RWPE1 (cell line): ENCODE measurements around the gene DCAF17.
A peak's percentile ranks its signal among the peaks of the same experiment; 100 is the strongest.

Experiments
- CTCF ChIA-PET: fragments of 350-600 bp; sonication (Branson Sonifier 250); formaldehyde crosslinking; extraction: SDS; loops from one replicate; lab custom pipeline; 2021; lab: Yijun Ruan, JAX
- POLR2A ChIA-PET: fragments of 400-600 bp; formaldehyde crosslinking; extraction: SDS; loops from one replicate; lab custom pipeline; 2020; ENCODE audit warnings: antibody characterized with exemption; ENCODE audit not compliant: low non-redundant PET; lab: Yijun Ruan, JAX
- DNase-seq: peaks from one replicate; pipeline ENCODE4 v3.0.0; 2012; ENCODE audit warnings: low spot score
- H3K27ac ChIP-seq: fragments of 450-650 bp; 2 replicates; pipeline ENCODE4 v1.5.1; 2017
- TF ChIP-seq, protein P1 (sequence below): fragments of 450-650 bp; conservative IDR thresholded peaks from 2 replicates; pipeline ENCODE4 v1.5.1; 2017; ENCODE audit warnings: low read depth, mild to moderate bottlenecking

DCAF17 gene

DNA sequence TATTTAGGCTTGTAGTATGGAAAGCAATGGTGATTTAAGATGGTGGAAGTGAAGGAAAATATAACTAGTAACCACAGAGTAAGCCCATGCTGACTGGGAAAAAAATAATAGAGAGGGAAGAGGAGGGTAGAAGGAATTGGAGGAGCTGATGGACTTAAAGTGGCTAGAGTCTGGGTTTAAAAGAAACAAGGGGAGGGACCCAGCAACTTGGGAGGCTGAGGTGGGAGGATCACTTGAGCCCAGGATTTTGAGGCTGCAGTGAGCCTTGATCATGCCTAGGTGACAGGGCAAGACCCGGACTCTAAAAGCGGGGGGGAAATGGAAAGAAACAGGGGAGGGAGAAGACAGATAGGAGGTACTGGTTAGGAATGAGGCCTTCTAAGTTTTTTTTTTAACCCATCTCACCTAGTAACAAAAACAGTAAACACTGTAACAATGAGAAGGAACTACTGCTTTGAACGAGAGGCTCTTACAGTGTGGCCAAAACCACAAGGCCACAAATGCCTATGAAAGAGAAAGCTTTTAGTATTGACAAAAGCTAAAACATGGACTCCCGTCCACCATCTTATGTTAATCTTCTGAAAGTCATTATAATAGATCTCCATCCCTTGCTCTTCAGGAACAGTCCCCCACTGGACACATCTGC, 26.9 kb upstream of the DCAF17 start:
- ChIA-PET POLR2A (no interaction called here), CTCF (no interaction called here)
- H3K27ac ChIP-seq = no peak overlapping the region
- TF ChIP-seq, protein P1, sequence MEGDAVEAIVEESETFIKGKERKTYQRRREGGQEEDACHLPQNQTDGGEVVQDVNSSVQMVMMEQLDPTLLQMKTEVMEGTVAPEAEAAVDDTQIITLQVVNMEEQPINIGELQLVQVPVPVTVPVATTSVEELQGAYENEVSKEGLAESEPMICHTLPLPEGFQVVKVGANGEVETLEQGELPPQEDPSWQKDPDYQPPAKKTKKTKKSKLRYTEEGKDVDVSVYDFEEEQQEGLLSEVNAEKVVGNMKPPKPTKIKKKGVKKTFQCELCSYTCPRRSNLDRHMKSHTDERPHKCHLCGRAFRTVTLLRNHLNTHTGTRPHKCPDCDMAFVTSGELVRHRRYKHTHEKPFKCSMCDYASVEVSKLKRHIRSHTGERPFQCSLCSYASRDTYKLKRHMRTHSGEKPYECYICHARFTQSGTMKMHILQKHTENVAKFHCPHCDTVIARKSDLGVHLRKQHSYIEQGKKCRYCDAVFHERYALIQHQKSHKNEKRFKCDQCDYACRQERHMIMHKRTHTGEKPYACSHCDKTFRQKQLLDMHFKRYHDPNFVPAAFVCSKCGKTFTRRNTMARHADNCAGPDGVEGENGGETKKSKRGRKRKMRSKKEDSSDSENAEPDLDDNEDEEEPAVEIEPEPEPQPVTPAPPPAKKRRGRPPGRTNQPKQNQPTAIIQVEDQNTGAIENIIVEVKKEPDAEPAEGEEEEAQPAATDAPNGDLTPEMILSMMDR = no peak
- DNase-seq = no peak

GRCh38 chr2:171407676-171408044, 26.4 kb upstream of the DCAF17 start:
- TF ChIP-seq, protein P1 = no peak
- DNase-seq = no peak
- no peak overlapping the region for H3K27ac ChIP-seq
- ChIA-PET POLR2A (no interaction called here), CTCF (no interaction called here)

- POLR2A ChIA-PET = no interaction called here
- peak; percentile 30 for DNase-seq
- H3K27ac ChIP-seq = peak overlapping the region; percentile 92
- TF ChIP-seq, protein P1 = no peak
- CTCF ChIA-PET = interaction anchor here (0.6 kb wide), 2 partner anchors 13 to 1841 kb away, joined by 3 to 5 read pairs; no protein-coding TSS in a partner anchor
Observed at GRCh38 chr2:171409436-171409971, 24.5 kb upstream of the DCAF17 start.

- DNase-seq = peak; percentile 47
- ChIA-PET POLR2A (no interaction called here), CTCF (interaction anchor here (0.6 kb wide), 1 partner anchor 1841 kb away, joined by 5 read pairs; no protein-coding TSS in a partner anchor)
- TF ChIP-seq, protein P1 = no peak
- peak overlapping the region; percentile 92 for H3K27ac ChIP-seq
Observed at GRCh38 chr2:171410101-171410500, 23.9 kb upstream of the DCAF17 start.

DNA sequence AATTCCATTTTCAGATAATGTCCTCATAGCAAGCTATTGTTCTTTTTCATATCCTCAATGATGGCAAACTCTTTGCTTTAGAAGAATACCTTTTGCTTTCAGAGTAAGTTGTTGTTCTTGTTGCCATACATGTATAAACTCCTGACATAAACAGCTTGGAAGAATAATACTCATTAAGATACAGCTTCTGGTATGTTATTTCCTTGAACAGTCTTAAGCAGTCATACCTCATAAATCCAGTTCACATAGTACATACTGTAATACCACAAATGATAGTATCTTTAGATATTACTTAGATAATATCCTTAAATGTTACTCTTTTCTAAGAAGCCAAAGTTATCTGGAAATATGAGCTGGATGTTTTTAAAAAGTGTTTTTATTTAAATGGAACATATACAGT, 23.4 kb upstream of the DCAF17 start:
- no peak overlapping the region for H3K27ac ChIP-seq
- ChIA-PET CTCF (interaction anchor here (0.7 kb wide), 1 partner anchor 195 kb away, joined by 5 read pairs; no protein-coding TSS in a partner anchor), POLR2A (no interaction called here)
- DNase-seq = no peak
- TF ChIP-seq, protein P1 = no peak

DNA sequence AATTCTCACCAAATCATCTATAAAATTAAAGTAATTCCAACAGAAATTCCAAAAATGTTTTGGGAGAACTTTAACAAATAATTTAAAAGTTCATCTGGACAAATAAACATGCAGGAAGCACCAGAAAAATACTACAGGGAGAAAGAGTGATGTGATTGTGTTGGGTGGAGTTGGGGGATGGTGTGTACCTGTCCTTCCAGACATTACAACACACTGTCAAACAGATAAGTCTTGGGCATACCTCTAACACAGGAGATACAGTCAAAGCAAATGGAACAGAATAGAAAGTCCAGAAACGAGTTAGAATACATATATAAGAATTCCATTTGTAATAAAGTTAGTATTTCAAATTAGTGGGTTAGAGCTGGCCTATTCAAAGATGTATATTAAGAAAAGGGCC, 22.8 kb upstream of the DCAF17 start:
- no peak overlapping the region for H3K27ac ChIP-seq
- ChIA-PET CTCF (interaction anchor here (0.7 kb wide), 1 partner anchor 195 kb away, joined by 5 read pairs; no protein-coding TSS in a partner anchor), POLR2A (no interaction called here)
- DNase-seq = no peak
- TF ChIP-seq, protein P1 = no peak
